ENCODE measurements around the gene CACNB2.

Gene CACNB2

DNA sequence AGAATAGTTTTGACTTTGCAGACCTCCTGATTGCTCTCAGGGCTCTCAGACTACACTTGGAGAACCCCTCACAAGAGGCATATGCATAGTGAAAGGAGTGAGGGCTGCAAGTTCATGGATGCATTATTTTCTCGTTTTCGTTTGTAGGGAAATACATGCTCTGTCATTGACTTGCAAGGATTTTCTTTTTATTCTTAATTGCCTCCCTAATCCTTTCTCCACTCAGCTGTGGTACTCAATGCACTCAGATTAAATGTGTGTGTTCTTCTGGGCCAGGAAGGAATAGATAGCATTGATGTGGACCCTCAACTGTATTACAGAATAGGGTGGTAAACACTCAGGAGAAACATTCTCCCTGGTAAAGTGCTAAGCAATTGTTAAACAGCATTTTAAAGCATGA, 188.7 kb downstream of the CACNB2 start:
- TF ChIP-seq CTCF (IDR thresholded peaks at IDR 0.05; ENCODE audit: low read depth, low read length) (no peak), POLR2A (IDR thresholded peaks at IDR 0.05; ENCODE audit: extremely low read depth, insufficient read length) (no peak), MYC (IDR thresholded peaks at IDR 0.05; ENCODE audit: low read depth, low read length) (no peak)
- TF ChIP-seq, protein P1, sequence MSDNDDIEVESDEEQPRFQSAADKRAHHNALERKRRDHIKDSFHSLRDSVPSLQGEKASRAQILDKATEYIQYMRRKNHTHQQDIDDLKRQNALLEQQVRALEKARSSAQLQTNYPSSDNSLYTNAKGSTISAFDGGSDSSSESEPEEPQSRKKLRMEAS (IDR thresholded peaks at IDR 0.05; ENCODE audit: low read depth, low read length) = no peak
- DNase-seq (ENCODE audit: low read depth) = no peak
- no peak overlapping the region for H3K4me3 ChIP-seq (ENCODE audit: low read depth, low read length)

GRCh38 chr10:18332048-18332447, 191.8 kb downstream of the CACNB2 start:
- TF ChIP-seq, protein P1 (IDR thresholded peaks at IDR 0.05; ENCODE audit: low read depth, low read length) = no peak
- peak; percentile 0 for DNase-seq (ENCODE audit: low read depth)
- H3K4me3 ChIP-seq (ENCODE audit: low read depth, low read length) = no peak overlapping the region

DNA sequence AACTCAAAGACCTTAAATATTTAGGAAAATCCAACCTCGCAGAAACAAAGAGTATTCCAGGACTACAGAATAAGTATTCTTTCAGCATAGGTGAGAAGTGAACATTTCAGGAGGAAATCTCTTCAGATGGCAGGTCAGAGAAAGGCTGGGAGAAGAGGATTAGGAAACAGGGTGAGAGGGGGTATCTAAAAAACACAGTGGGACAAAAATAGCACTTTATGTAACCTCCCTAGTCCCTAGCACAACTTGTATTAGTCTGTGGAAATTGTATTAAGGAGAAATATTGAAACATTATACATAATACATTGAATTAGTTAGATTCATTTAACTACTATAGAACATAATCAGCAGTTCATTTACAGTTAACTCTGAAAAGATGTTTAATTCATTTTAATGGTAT, 192.3 kb downstream of the CACNB2 start:
- TF ChIP-seq MYC (IDR thresholded peaks at IDR 0.05; ENCODE audit: low read depth, low read length) = no peak
- TF ChIP-seq, protein P1 (IDR thresholded peaks at IDR 0.05; ENCODE audit: low read depth, low read length) = no peak
- no peak for TF ChIP-seq POLR2A (IDR thresholded peaks at IDR 0.05; ENCODE audit: extremely low read depth, insufficient read length)
- no peak for TF ChIP-seq CTCF (IDR thresholded peaks at IDR 0.05; ENCODE audit: low read depth, low read length)
- no peak for DNase-seq (ENCODE audit: low read depth)
- H3K4me3 ChIP-seq (ENCODE audit: low read depth, low read length) = no peak overlapping the region

DNA sequence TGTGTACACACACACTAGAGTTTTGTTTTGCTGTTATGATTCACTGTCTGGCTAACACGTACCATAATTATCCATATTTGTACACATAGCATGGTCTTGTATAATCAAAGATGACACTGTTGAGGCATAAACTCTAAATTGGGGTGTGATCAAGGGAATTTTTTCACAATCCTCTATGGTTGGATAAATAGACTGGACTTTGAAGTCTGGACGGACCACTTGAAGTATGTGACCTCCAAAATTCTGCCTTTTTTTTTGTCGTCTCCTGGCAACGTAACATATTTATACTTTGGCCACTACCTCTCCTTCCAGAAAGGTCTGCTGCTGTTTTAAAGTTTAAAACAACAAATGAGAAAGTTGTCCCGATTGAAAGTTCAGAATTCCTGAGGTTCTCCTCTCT, 193.4 kb downstream of the CACNB2 start:
- H3K4me3 ChIP-seq (ENCODE audit: low read depth, low read length) = no peak overlapping the region
- no peak for DNase-seq (ENCODE audit: low read depth)
- TF ChIP-seq, protein P1 (IDR thresholded peaks at IDR 0.05; ENCODE audit: low read depth, low read length) = no peak

- DNase-seq (ENCODE audit: low read depth) = no peak
These were observed 194.1 kb downstream of the CACNB2 start for GRCh38 chr10:18334116-18334867.

DNA sequence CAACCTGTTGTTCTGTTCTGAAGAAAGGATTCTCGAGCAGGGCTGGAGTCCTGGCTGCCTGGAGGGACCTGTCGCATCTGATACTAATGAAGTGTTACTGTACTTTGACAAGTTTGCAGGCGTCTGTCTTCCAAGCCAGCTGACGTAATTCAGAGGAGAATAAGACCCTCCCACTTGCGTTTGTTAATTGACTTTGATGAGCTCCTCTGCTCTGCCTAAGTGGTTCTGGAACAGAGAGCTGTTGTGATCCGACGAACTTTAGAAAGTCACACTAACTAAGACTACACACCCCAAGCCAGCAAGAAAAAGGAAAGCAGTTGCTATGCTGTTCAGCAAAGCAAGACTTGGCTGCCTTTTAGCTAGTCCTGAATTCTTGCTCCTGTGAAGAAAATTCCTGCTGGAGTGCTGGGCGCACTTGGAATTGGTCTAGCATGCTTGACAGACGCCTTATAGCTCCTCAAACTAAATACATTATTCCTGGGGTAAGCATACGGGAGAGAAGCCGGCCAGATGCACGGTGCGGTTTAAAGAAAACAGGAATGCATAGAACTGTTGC, 200.3 kb downstream of the CACNB2 start:
- no peak overlapping the region for H3K4me3 ChIP-seq (ENCODE audit: low read depth, low read length)
- no peak for DNase-seq (ENCODE audit: low read depth)
- TF ChIP-seq POLR2A (IDR thresholded peaks at IDR 0.05; ENCODE audit: extremely low read depth, insufficient read length) = no peak
- TF ChIP-seq, protein P1 (IDR thresholded peaks at IDR 0.05; ENCODE audit: low read depth, low read length) = no peak
- TF ChIP-seq CTCF (IDR thresholded peaks at IDR 0.05; ENCODE audit: low read depth, low read length) = no peak
- TF ChIP-seq MYC (IDR thresholded peaks at IDR 0.05; ENCODE audit: low read depth, low read length) = no peak

More at GRCh38 chr10:18334116-18334867, 194.1 kb downstream of the CACNB2 start:
- H3K4me3 ChIP-seq (ENCODE audit: low read depth, low read length) = no peak overlapping the region
- no peak for TF ChIP-seq MYC (IDR thresholded peaks at IDR 0.05; ENCODE audit: low read depth, low read length)
- TF ChIP-seq, protein P1 (IDR thresholded peaks at IDR 0.05; ENCODE audit: low read depth, low read length) = no peak
- TF ChIP-seq POLR2A (IDR thresholded peaks at IDR 0.05; ENCODE audit: extremely low read depth, insufficient read length) = no peak
- no peak for TF ChIP-seq CTCF (IDR thresholded peaks at IDR 0.05; ENCODE audit: low read depth, low read length)

Data from NB4 (cell line).